Epithelial cell of umbilical artery (primary cell): Measurements from ENCODE around the gene MREG. TPM values are rescaled to one million over a fixed set of nuclear protein-coding genes. Genes with fewer than 3 reads are reported as not detected.

Source experiments
- total RNA-seq: library from RNA; depleted of rRNA; stranded (reverse); fragments of >200 nt; gene quantifications from 2 replicates; pipeline ENCODE4 v1.2.3, GENCODE V29; 2014

MREG gene
- 3.6 and 4.4 TPM in 2 replicates for total RNA-seq

DNA sequence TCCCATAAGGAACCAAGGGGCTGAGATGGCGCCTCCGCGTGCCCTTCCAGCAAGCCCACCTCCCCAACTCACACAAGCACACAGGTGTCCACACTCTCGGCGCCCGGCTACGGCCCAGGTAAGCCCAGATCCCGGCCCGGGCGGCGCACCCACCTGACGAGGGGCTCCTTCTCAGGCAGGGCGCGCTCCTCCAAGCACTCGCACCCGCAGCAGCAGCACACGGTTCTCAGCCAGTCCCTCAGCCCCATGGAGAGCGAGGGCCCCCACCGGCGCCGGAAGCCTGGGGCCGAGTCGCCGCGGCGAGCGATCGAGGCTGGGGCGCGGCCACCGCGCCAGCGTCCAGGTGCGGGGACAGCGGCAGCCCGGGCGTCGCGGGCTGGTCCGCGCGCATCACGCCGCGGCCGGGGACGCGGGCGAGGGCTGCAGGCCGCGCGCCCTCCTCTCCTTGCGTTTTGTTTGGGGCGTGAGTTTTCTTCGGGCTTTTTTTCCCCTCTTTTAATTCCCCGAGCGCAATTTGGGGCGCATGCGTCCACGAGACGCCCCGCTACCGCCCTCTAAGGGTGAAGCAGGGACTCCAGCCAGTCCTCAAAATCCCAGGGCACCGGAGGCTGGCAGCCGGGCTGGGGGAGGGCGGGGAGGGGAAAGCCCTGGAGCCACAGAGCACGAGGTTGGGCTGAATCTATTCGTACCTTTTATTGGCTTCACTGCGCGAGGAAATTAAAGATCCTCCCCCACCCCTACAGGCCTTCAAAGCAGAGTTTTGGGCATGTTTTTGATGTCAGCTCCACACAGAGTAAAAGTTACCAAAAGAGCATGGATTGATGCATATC lies at the start of gene MREG:
MREG (minus strand) TSS at position 472 of the 830 bp plus-strand sequence; CDS start at position 248, 224 bp downstream.

Other genes starting within 250 kb of the MREG start
- gene PECR, start 68.3 kb upstream of the MREG start, total RNA-seq, result 2.6 and 4.6 TPM in 2 replicates
- gene TMEM169, start 68.4 kb upstream of the MREG start, total RNA-seq, result not detected in 2 replicates
- gene XRCC5, start 95.8 kb upstream of the MREG start, total RNA-seq, result 312 and 321 TPM in 2 replicates